Fibroblast of pulmonary artery (primary cell): ENCODE results near the gene ZBED4.

ENCODE experiments used
- DNase-seq: peaks from one replicate; pipeline ENCODE4 v3.0.0-alpha.2; 2010; ENCODE audit warnings: low read depth
- H3K4me3 ChIP-seq: replicated peaks from 2 replicates; pipeline ENCODE4 v1.5.1; 2011; ENCODE audit warnings: low read depth, mild to moderate bottlenecking, control low read depth, low read length, moderate library complexity
- CTCF ChIP-seq: IDR thresholded peaks from 2 replicates; pipeline ENCODE4 v1.5.1; 2011; ENCODE audit warnings: mild to moderate bottlenecking, control low read depth, low read length, inconsistent platforms; ENCODE audit errors: missing control alignments

ZBED4 gene

GRCh38 chr22:49877642-49878041 lies 24.0 kb downstream of the ZBED4 start:
- H3K4me3 ChIP-seq = no peak overlapping the region
- no peak for TF ChIP-seq CTCF

GRCh38 chr22:49878206-49878605 lies 24.6 kb downstream of the ZBED4 start:
- TF ChIP-seq CTCF = no peak
- DNase-seq = no peak
- H3K4me3 ChIP-seq = no peak overlapping the region

More at GRCh38 chr22:49877642-49878041, 24.0 kb downstream of the ZBED4 start:
- no peak for DNase-seq

GRCh38 chr22:49879871-49880270 lies 26.2 kb downstream of the ZBED4 start:
- no peak for TF ChIP-seq CTCF
- H3K4me3 ChIP-seq = no peak overlapping the region
- DNase-seq = no peak

GRCh38 chr22:49880281-49880680 lies 26.6 kb downstream of the ZBED4 start:
- DNase-seq = no peak
- no peak overlapping the region for H3K4me3 ChIP-seq
- TF ChIP-seq CTCF = no peak

GRCh38 chr22:49881856-49882255 lies 28.2 kb downstream of the ZBED4 start:
- TF ChIP-seq CTCF = no peak
- no peak overlapping the region for H3K4me3 ChIP-seq

GRCh38 chr22:49882519-49883293 lies 29.1 kb downstream of the ZBED4 start:
- H3K4me3 ChIP-seq = no peak overlapping the region
- no peak for TF ChIP-seq CTCF
- DNase-seq = peak; percentile 13

More at GRCh38 chr22:49881856-49882255, 28.2 kb downstream of the ZBED4 start:
- no peak for DNase-seq

- no peak overlapping the region for H3K4me3 ChIP-seq
- TF ChIP-seq CTCF = no peak
These were observed 29.6 kb downstream of the ZBED4 start for GRCh38 chr22:49883294-49883640.

More at GRCh38 chr22:49883294-49883640, 29.6 kb downstream of the ZBED4 start:
- peak; percentile 30 for DNase-seq
